HepG2 (cell line): ENCODE data around the gene TAS2R30. TPM values are rescaled to one million over a fixed set of nuclear protein-coding genes. Genes with fewer than 3 reads are reported as not detected.

Experiments
- CCDC6 ChIP-seq: sonication (generic); formaldehyde crosslinking; IDR thresholded peaks from 2 replicates; pipeline ENCODE4 v1.8.1; 2022; ENCODE audit warnings: mild to moderate bottlenecking, missing genetic modification reagents, moderate library complexity
- HNF4G ChIP-seq, 2 experiments: sonication (generic) in 1 of 2; formaldehyde crosslinking in 1 of 2; IDR thresholded peaks; 2 replicates each; pipeline versions ENCODE4 v1.4.0 to v1.6.1; 2011 to 2020; ENCODE audit warnings: borderline replicate concordance in 2 of 2, low read depth in 2 of 2, mild to moderate bottlenecking in 2 of 2, low read length in 1 of 2, missing genetic modification reagents in 1 of 2, moderate library complexity in 1 of 2
- JUNB ChIP-seq: sonication (generic); formaldehyde crosslinking; IDR thresholded peaks from 2 replicates; pipeline ENCODE4 v1.8.0; 2022; ENCODE audit warnings: missing genetic modification reagents, mild to moderate bottlenecking, borderline replicate concordance
- MED13 ChIP-seq: sonication (generic); formaldehyde crosslinking; IDR thresholded peaks from 2 replicates; pipeline ENCODE4 v1.5.0; 2020; ENCODE audit warnings: missing genetic modification reagents
- NFE2L1 ChIP-seq: sonication (generic); formaldehyde crosslinking; IDR thresholded peaks from 2 replicates; pipeline ENCODE4 v1.4.0; 2020; ENCODE audit warnings: missing genetic modification reagents, mild to moderate bottlenecking, borderline replicate concordance
- NFKBIZ ChIP-seq: IDR thresholded peaks from 2 replicates; pipeline ENCODE4 v1.6.1; 2018; ENCODE audit warnings: missing genetic modification reagents, missing compliant biosample characterization
- SMARCC2 ChIP-seq: fragments of 450-650 bp; IDR thresholded peaks from 2 replicates; pipeline ENCODE4 v1.6.1; 2017; ENCODE audit warnings: antibody characterized with exemption, mild to moderate bottlenecking
- SMC3 ChIP-seq: IDR thresholded peaks from 2 replicates; pipeline ENCODE4 v1.6.1; 2011; ENCODE audit warnings: low read length, improper control_type of control experiment
- ZNF30 ChIP-seq: sonication (generic); formaldehyde crosslinking; IDR thresholded peaks from 2 replicates; pipeline ENCODE4 v1.5.0; 2020; ENCODE audit warnings: mild to moderate bottlenecking, missing genetic modification reagents
- ZNF382 ChIP-seq: sonication (generic); formaldehyde crosslinking; IDR thresholded peaks from 2 replicates; pipeline ENCODE4 v1.5.0; 2020; ENCODE audit warnings: missing genetic modification reagents, mild to moderate bottlenecking, borderline replicate concordance
- ZNF383 ChIP-seq: sonication (generic); formaldehyde crosslinking; IDR thresholded peaks from 2 replicates; pipeline ENCODE4 v1.4.0; 2020; ENCODE audit warnings: missing genetic modification reagents, mild to moderate bottlenecking, borderline replicate concordance
- ZNF430 ChIP-seq: sonication (generic); formaldehyde crosslinking; IDR thresholded peaks from 2 replicates; pipeline ENCODE4 v1.9.0; 2021; ENCODE audit warnings: mild to moderate bottlenecking, missing genetic modification reagents
- ZNF782 ChIP-seq: sonication (generic); formaldehyde crosslinking; IDR thresholded peaks from 2 replicates; pipeline ENCODE4 v1.4.0; 2020; ENCODE audit warnings: missing genetic modification reagents, mild to moderate bottlenecking, borderline replicate concordance
- polyA plus RNA-seq, 8 experiments: library from polyadenylated mRNA; depleted of rRNA in 3 of 8; stranded (reverse) in 7 of 8; unstranded in 1 of 8; fragments of >200 nt; fragmentation: Illumina TruSeq in 4 of 8; extraction: Trizol in 4 of 8; gene quantifications; 2 replicates each; pipeline versions ENCODE4 v1.2.1 to v1.2.3, GENCODE V29; 2011 to 2016; ENCODE audit warnings: low read depth in 4 of 8, missing spikeins in 1 of 8, mixed read lengths in 1 of 8; ENCODE audit not compliant: insufficient read depth in 1 of 8
- total RNA-seq, 5 experiments: library from RNA; depleted of rRNA; stranded (reverse); fragments of >200 nt; fragmentation: Illumina TruSeq; extraction: Trizol; gene quantifications; 2 replicates each; pipeline ENCODE4 v1.2.3, GENCODE V29; 2016; ENCODE audit warnings: low read depth in 1 of 5
- TF ChIP-seq, protein P1 (sequence below): sonication (generic); formaldehyde crosslinking; conservative IDR thresholded peaks from 2 replicates; pipeline ENCODE4 v1.8.1; 2023; ENCODE audit warnings: missing genetic modification reagents
- TF ChIP-seq, protein P2 (sequence below): sonication (generic); formaldehyde crosslinking; IDR thresholded peaks from 2 replicates; pipeline ENCODE4 v1.4.0; 2020; ENCODE audit warnings: missing genetic modification reagents, mild to moderate bottlenecking, borderline replicate concordance
- TF ChIP-seq, protein P3 (sequence below): sonication (generic); formaldehyde crosslinking; IDR thresholded peaks from 2 replicates; pipeline ENCODE4 v1.4.0; 2020; ENCODE audit warnings: missing genetic modification reagents, borderline replicate concordance
- TF ChIP-seq, protein P4 (sequence below): sonication (generic); formaldehyde crosslinking; IDR thresholded peaks from 2 replicates; pipeline ENCODE4 v1.5.1; 2020; ENCODE audit warnings: mild to moderate bottlenecking, missing genetic modification reagents, moderate library complexity
- TF ChIP-seq, protein P5 (sequence below): sonication (generic); formaldehyde crosslinking; IDR thresholded peaks from 2 replicates; pipeline ENCODE4 v1.5.0; 2020; ENCODE audit warnings: missing genetic modification reagents, mild to moderate bottlenecking, borderline replicate concordance

Gene TAS2R30
- total and polyA plus RNA-seq, 2 of the 13 experiments (the other 11 are each of a cell fraction or from before 2014, with no cell fraction given) = 0.42 to 5.2 TPM

DNA sequence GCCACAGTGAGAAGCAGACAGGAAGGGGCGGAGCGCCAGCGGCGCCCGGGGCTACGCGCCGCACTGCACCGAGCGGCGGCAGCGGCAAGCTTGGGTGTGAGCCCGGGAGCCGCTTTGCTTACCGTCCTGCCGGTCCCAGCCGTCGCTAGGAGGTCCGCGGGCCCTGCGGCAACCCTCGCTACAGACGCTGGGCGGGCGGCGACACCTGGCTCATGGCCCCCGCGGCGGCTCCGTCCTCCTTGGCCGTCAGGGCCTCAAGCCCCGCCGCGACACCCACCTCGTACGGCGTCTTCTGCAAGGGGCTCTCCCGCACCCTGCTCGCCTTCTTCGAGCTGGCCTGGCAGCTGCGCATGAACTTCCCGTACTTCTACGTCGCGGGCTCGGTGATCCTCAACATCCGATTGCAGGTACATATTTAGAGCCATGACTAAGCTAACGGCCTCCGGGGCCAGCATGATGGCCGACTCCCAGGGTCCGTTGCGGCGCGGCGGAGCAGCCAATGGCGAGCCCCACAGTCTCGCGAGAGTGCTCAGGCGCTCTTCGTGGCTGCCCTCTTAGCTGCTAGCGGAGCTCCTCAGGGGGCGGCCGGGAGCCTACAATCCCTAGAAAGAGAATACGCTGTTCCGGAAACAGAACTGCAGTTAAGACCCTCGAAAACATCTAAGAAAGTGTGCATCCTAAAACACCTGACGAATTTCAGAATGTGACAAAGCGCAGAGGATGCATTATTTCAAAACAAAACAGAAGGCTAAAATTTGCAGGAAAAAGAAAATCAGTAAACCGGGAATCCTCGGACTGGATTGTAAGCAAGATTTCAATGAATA is 36.9 kb upstream of the TAS2R30 start, which contains the start of gene SMIM10L1 (continued):
- TF ChIP-seq NFE2L1 (CRISPR knock-in tag) = peak; percentile 100; the same call in 1 of the 2 replicates
- TF ChIP-seq, protein P1, sequence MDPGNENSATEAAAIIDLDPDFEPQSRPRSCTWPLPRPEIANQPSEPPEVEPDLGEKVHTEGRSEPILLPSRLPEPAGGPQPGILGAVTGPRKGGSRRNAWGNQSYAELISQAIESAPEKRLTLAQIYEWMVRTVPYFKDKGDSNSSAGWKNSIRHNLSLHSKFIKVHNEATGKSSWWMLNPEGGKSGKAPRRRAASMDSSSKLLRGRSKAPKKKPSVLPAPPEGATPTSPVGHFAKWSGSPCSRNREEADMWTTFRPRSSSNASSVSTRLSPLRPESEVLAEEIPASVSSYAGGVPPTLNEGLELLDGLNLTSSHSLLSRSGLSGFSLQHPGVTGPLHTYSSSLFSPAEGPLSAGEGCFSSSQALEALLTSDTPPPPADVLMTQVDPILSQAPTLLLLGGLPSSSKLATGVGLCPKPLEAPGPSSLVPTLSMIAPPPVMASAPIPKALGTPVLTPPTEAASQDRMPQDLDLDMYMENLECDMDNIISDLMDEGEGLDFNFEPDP = no peak
- TF ChIP-seq, protein P2, sequence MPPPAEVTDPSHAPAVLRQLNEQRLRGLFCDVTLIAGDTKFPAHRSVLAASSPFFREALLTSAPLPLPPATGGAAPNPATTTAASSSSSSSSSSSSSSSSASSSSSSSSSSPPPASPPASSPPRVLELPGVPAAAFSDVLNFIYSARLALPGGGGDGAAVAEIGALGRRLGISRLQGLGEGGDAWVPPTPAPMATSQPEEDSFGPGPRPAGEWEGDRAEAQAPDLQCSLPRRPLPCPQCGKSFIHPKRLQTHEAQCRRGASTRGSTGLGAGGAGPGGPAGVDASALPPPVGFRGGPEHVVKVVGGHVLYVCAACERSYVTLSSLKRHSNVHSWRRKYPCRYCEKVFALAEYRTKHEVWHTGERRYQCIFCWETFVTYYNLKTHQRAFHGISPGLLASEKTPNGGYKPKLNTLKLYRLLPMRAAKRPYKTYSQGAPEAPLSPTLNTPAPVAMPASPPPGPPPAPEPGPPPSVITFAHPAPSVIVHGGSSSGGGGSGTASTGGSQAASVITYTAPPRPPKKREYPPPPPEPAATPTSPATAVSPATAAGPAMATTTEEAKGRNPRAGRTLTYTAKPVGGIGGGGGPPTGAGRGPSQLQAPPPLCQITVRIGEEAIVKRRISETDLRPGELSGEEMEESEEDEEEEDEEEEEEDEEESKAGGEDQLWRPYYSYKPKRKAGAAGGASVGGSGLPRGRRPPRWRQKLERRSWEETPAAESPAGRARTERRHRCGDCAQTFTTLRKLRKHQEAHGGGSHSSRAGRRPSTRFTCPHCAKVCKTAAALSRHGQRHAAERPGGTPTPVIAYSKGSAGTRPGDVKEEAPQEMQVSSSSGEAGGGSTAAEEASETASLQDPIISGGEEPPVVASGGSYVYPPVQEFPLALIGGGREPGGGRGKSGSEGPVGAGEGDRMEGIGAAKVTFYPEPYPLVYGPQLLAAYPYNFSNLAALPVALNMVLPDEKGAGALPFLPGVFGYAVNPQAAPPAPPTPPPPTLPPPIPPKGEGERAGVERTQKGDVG (CRISPR knock-in tag) = no peak
- TF ChIP-seq MED13 (CRISPR knock-in tag) = no peak
- TF ChIP-seq, protein P3, sequence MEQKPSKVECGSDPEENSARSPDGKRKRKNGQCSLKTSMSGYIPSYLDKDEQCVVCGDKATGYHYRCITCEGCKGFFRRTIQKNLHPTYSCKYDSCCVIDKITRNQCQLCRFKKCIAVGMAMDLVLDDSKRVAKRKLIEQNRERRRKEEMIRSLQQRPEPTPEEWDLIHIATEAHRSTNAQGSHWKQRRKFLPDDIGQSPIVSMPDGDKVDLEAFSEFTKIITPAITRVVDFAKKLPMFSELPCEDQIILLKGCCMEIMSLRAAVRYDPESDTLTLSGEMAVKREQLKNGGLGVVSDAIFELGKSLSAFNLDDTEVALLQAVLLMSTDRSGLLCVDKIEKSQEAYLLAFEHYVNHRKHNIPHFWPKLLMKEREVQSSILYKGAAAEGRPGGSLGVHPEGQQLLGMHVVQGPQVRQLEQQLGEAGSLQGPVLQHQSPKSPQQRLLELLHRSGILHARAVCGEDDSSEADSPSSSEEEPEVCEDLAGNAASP (CRISPR knock-in tag) = no peak; the same call in 1 of the 2 replicates
- TF ChIP-seq, protein P4, sequence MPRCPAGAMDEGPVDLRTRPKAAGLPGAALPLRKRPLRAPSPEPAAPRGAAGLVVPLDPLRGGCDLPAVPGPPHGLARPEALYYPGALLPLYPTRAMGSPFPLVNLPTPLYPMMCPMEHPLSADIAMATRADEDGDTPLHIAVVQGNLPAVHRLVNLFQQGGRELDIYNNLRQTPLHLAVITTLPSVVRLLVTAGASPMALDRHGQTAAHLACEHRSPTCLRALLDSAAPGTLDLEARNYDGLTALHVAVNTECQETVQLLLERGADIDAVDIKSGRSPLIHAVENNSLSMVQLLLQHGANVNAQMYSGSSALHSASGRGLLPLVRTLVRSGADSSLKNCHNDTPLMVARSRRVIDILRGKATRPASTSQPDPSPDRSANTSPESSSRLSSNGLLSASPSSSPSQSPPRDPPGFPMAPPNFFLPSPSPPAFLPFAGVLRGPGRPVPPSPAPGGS = peak; percentile 76; the same call in 1 of the 2 replicates
- TF ChIP-seq ZNF382 (CRISPR knock-in tag) = no peak
- TF ChIP-seq ZNF782 = peak; percentile 74; the same call in 1 of the 2 replicates
- no peak for TF ChIP-seq SMC3
- no peak for TF ChIP-seq JUNB (CRISPR knock-in tag)
- no peak for TF ChIP-seq ZNF430
- 0 out of 2 replicates have a peak, but pooled peaks have one; percentile 32 for TF ChIP-seq ZNF30 (CRISPR knock-in tag)
- peak; percentile 82 for TF ChIP-seq NFKBIZ (CRISPR knock-in tag)
- no peak for TF ChIP-seq HNF4G (IDR thresholded peaks at IDR 0.05; ENCODE audit: borderline replicate concordance, low read depth, low read length)
- TF ChIP-seq HNF4G (CRISPR knock-in tag; IDR thresholded peaks at IDR 0.05; ENCODE audit: borderline replicate concordance, low read depth) = no peak
- TF ChIP-seq ZNF383 = no peak
- no peak; the same call in 1 of the 2 replicates for TF ChIP-seq CCDC6 (CRISPR knock-in tag)
- TF ChIP-seq, protein P5, sequence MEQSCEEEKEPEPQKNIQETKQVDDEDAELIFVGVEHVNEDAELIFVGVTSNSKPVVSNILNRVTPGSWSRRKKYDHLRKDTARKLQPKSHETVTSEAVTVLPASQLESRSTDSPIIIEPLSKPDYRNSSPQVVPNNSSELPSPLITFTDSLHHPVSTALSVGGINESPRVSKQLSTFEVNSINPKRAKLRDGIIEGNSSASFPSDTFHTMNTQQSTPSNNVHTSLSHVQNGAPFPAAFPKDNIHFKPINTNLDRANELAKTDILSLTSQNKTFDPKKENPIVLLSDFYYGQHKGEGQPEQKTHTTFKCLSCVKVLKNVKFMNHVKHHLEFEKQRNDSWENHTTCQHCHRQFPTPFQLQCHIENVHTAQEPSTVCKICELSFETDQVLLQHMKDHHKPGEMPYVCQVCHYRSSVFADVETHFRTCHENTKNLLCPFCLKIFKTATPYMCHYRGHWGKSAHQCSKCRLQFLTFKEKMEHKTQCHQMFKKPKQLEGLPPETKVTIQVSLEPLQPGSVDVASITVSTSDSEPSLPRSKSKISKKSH = 0 out of 2 replicates have a peak, but pooled peaks have one; percentile 45
- no peak for TF ChIP-seq SMARCC2
